RCC 7860 (cell line): ENCODE measurements around the gene CTCF.
"Not testable (repeated sequence)": the region's sequence is repeated elsewhere in the genome, so short reads cannot be mapped to it uniquely, and the experiment has no call there.

Experiments
- DNase-seq: peaks from one replicate; pipeline ENCODE4 v3.0.0-alpha.2; 2015; ENCODE audit warnings: low spot score
- FAIRE-seq: peaks from 2 replicates; lab custom pipeline; 2012; peaks lifted over from hg19 to GRCh38; lab: Jason Lieb, UNC

The CTCF gene

GRCh38 chr16:67562526-67562917, at the start of gene CTCF:
CTCF (plus strand) TSS chr16:67562526; CDS start chr16:67610833, 48,307 bp downstream.
- FAIRE-seq = no peak
- peak; percentile 75 for DNase-seq

- not testable (repeated sequence) for FAIRE-seq, DNase-seq
Observed at GRCh38 chr16:67513892-67514291, 48.4 kb upstream of the CTCF start.

- FAIRE-seq (no peak), DNase-seq (peak; percentile 71)
Observed at GRCh38 chr16:67514382-67514828, 47.9 kb upstream of the CTCF start.

GRCh38 chr16:67516296-67517154, 45.8 kb upstream of the CTCF start:
- FAIRE-seq (peak; percentile 94), DNase-seq (peak; percentile 85)

- FAIRE-seq (no peak), DNase-seq (no peak)
Observed at GRCh38 chr16:67517155-67517445, 45.2 kb upstream of the CTCF start.

GRCh38 chr16:67517661-67518423, 44.5 kb upstream of the CTCF start:
- peak; percentile 95 for DNase-seq
- FAIRE-seq = peak; percentile 84

- no peak for DNase-seq
- FAIRE-seq = no peak
Observed at GRCh38 chr16:67518676-67519075, 43.6 kb upstream of the CTCF start.

- FAIRE-seq (no peak), DNase-seq (no peak)
Observed at GRCh38 chr16:67519242-67519641, 43.1 kb upstream of the CTCF start.

- FAIRE-seq (peak; percentile 70), DNase-seq (peak; percentile 93)
Observed at GRCh38 chr16:67521095-67521804, 41.1 kb upstream of the CTCF start.

GRCh38 chr16:67525176-67525860, 37.0 kb upstream of the CTCF start:
- peak; percentile 68 for DNase-seq
- no peak for FAIRE-seq

- FAIRE-seq (peak; percentile 65), DNase-seq (peak; percentile 91)
Observed at GRCh38 chr16:67526149-67526791, 36.1 kb upstream of the CTCF start.

- FAIRE-seq (no peak), DNase-seq (peak; percentile 20)
Observed at GRCh38 chr16:67528222-67528869, 34.0 kb upstream of the CTCF start, which contains the start of gene RIPOR1. RIPOR1 (plus strand) TSS chr16:67528829; CDS start chr16:67538447, 9,618 bp downstream.

- DNase-seq (no peak), FAIRE-seq (no peak)
Observed at GRCh38 chr16:67528870-67529581, 33.3 kb upstream of the CTCF start.

- peak; percentile 24 for DNase-seq
- no peak for FAIRE-seq
Observed at GRCh38 chr16:67529582-67530012, 32.7 kb upstream of the CTCF start.

GRCh38 chr16:67530013-67530939, 32.0 kb upstream of the CTCF start:
- DNase-seq (peak; percentile 70), FAIRE-seq (no peak)

GRCh38 chr16:67531247-67531646, 31.1 kb upstream of the CTCF start:
- no peak for DNase-seq
- FAIRE-seq = no peak

- FAIRE-seq = no peak
- DNase-seq = no peak
Observed at GRCh38 chr16:67533024-67533560, 29.2 kb upstream of the CTCF start.

GRCh38 chr16:67533987-67534386, 28.3 kb upstream of the CTCF start:
- FAIRE-seq, DNase-seq: not testable (repeated sequence)
